Measurements from ENCODE around the gene RTN4R.

The RTN4R gene

GRCh38 chr22:20257212-20258020 lies 10.7 kb downstream of the RTN4R start:
- DNase-seq (ENCODE audit: low read depth, low spot score), result no peak

DNA sequence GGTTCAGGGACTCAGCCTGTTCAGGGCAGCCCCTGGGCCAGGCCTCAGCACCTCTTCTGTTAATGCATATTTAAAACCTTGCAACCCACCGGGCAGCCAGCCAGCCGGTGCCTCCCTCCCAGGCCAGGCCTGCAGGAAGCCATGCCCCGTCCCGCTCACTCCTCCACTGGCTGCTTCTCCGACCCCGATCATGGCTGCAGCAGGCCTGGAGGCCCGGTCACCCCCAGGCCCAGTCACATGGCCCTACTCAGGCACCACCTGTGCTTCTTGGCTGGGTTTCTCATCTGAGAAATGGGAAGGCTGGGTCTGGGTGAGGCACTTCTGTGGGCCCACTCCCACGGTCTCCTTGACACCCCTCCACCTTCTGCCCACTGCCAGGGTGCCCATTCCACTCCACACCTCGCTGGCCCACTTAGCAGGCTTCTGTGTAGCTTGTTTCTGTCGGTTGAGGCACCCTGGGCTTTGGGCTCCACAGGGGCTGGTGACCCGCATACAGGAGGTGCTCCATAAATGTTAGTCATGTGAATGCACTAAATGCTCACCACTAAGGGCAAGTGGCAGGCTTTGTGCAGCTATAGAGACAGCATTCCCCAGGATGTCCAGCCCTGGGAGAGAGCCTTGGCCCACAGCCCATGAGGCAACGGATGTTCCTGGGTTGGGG lies 11.4 kb downstream of the RTN4R start:
- no peak for DNase-seq (ENCODE audit: low read depth, low spot score)

DNA sequence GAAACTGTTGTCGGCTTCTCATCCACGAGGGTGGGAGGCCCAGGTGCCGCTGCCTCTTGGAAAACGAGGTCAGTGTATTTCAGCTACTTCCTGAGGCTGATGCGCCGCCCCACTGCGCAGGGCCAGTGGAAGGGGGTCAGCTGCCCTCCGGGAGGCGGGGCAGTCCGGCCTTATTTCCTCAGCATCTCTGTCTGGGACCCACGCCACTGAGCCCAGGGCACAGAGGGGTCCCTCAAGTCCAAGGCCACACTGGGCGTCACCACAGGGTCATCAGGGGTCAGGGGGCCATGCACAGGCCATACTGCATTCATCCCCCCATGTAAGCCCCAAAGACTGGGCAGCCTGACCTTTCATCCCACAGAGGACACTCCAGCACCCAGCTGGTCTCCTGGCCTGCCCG lies 12.1 kb downstream of the RTN4R start:
- DNase-seq (ENCODE audit: low read depth, low spot score), result no peak

DNA sequence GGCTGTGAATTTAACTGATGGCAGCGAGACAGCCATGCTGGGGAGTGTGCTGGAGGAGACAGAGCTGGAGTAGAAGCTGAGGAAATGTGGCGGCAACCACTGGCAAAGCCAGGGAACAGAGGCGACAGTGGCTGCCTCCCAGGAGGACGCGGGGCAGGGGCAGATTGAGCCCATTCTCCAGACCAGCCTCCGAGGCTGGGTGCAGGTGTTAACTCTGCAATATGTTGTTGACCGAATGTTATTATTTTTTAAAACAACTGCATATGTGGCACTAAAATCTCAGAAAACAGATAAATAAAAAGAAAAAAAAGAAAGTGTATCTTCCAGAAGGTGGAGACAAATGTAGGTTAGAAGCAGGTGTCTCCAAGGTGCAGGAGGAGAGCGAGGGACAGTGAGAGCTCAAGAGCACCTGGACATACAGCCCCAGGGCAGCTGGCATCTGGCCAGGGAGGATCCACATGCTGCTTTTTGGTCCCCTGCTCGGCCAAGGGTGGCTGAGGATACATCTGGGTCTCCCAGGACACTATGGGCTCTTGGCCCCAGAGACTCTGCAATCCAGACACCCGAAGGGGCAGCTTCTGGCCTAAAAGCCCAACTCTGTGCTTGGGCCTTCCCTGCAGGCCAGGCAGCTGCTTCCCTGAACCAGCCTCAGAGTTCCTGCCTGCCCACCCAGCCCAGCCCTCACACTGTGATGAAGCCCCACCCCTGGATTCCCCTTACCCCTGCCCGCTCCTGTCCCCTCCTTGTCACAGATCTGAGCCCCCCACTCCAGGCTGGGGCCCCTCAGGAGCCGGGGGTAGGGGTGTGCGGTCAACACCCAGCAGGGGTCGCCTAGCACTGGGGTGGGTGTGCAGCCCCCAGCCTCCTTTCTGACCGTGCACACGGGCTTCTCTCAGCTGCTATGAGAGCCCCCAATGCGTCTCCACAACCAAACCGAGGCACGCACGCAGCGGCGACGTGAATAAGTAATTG lies 12.9 kb downstream of the RTN4R start:
- no peak for DNase-seq (ENCODE audit: low read depth, low spot score)

DNA sequence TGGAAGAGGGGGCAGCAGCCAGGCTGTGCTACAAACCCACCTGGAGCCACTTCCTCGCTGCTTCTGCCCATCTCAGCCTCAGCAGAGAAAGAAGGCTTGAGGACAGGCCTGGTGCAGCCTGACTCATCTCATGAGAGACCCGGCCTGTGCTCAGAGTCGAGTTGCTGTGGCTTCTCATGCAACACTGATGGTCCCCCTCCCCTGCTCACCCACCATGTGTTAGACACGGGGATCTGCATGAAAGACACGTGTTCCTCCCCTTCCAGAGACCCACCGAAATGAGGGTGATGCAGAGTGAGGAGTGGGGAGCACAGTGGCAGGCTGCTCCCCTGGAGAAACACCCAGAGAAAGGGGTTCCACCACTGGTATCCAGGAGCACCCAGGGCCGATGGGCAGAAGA lies 15.0 kb downstream of the RTN4R start:
- no peak for DNase-seq (ENCODE audit: low read depth, low spot score)

DNA sequence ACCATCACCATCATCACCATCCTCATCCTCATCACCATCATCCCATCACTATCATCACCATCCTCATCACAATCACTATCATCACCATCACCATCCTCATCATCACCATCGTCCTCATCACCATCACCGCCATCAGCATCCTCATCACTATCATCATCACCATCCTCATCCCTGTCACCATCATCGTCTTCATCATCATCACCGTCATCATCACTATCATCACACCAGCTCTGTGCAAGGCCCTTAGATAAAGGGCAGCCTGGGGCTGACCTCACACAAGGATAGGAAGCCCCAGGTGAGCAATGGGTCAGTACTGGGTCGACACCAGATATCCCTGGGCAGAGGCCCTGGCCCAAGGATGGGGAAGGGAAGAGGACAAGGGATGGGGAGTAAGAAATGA lies 16.1 kb downstream of the RTN4R start:
- DNase-seq (ENCODE audit: low read depth, low spot score), result no peak

GRCh38 chr22:20251491-20251890 lies 16.6 kb downstream of the RTN4R start:
- no peak for DNase-seq (ENCODE audit: low read depth, low spot score)

DNA sequence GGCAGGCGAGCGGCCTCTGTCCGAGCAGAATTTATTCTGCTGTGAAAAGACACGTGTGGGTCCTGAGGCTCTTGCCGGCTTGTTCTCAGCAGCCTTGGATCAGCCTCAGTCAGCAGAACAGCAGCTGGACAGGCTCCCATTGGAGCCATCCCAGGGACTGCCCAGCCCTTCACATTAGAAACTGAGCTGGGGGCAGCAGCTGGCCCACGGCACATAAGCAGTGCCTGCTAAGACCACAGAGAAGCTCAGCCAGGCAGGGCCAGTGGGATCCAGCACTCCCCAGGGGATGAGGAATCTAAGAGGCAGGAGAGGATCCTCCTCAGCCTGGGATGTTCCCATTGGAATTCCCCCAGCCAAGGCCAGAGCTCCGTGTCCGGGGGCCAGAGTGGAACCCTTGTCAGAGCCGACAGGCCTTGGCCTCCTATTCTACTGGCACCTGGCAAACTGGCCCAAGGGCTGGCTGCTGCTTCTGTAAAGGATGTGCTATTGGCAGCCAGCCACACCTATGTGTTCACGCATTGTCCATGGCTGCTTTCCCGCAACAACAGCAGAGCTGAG lies 18.2 kb downstream of the RTN4R start:
- DNase-seq (ENCODE audit: low read depth, low spot score), result no peak

GRCh38 chr22:20248461-20248978 lies 19.6 kb downstream of the RTN4R start:
- no peak for DNase-seq (ENCODE audit: low read depth, low spot score)

GRCh38 chr22:20247608-20248171 lies 20.4 kb downstream of the RTN4R start:
- no peak for DNase-seq (ENCODE audit: low read depth, low spot score)

- no peak for DNase-seq (ENCODE audit: low read depth, low spot score)
Measured at GRCh38 chr22:20247010-20247505, 21.1 kb downstream of the RTN4R start.

DNA sequence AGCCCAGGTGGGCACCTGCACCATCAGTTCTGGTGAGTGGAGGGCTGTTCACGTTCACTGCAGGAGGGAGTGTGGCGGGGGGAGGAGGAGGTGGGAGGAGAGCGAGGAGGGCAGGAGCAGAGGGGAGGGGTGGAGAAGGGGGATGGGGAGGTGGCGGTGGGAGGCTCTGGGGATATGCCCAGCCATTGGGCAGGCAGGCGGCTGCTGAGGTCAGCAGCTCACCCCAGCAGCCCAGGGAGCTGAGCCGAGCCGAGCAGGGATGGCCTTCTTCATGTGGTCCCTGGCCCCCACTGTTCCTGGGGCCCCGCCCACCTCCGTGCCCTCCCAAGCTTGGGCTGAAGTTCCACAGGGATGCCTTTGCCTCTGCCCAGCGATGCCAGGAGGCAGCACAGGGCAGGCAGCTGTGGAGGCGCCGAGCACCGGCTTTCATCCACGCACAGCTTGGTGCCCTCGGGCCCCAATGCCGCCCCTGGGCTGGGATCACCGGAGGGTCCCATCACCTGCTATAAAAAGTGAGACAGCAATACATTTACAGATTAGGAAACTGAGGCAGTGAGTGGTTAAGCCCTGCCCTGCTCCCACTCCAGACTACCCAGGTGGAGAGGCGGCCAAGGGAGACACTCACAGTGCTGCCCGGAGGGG lies 21.6 kb downstream of the RTN4R start:
- DNase-seq (ENCODE audit: low read depth, low spot score), result no peak

DNA sequence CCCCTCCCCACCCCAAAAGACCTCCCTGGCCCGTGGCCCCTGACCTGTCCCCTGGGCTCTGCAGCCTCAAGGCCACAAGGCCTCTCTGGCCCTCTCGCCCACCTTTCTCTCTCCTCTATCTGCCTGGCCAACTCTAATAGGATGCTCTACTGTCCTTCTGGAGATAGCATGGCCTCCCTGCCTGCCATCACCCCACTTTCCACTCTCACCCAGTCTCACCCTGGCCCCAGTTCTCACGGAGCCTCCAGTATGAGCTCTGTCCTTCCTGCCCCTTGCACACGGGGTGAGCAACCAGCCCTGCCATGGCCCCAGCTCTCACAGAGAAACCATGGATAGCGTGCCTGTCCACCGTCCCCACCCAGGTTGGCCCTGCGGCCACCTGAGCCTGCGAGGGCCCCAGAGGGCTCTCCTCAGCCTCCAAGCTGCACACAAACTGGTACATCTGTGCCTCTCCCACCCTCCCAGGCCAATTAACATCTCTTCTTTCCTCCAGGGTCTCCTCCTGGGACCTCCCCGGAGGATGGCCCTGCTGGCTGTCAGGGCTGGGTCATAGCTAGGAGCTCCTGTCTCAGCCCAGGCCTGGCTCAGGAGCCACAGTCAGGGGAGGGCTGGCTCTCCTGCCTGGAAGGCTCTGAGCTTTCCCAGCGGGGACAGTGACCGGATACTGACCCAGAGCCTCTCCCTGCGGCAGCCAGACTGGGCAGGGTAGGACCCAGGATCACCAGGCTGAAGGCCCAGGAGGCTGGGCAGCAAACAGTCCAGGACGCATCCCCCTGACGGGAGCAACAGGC lies 22.3 kb downstream of the RTN4R start:
- DNase-seq (ENCODE audit: low read depth, low spot score), result no peak

GRCh38 chr22:20244691-20245576 lies 23.2 kb downstream of the RTN4R start:
- DNase-seq (ENCODE audit: low read depth, low spot score), result no peak

- no peak for DNase-seq (ENCODE audit: low read depth, low spot score)
Measured at GRCh38 chr22:20244250-20244648, 23.9 kb downstream of the RTN4R start.

- DNase-seq (ENCODE audit: low read depth, low spot score), result no peak
Measured at GRCh38 chr22:20243537-20244249, 24.4 kb downstream of the RTN4R start.

DNA sequence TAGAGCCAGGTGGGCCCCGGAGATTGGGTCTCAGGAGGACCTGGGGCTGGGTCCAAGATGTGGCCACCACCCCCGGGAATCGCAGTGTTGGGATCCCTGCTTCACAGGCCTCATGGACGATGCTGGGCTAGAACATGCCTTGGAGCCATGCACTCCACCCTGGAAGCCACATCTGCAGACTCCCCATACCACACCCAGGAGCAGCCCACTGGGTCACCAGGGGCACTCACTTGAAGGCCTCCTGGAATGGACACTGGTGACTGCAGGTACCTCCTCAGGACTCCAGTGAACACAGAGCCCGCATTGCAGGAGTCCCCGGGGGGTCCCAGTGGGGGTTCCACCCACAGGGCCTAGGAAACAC lies 25.0 kb downstream of the RTN4R start:
- DNase-seq (ENCODE audit: low read depth, low spot score), result no peak
